Caco-2 (cell line): ENCODE measurements around the gene PRDM8. TPM values are rescaled to one million over a fixed set of nuclear protein-coding genes. Genes with fewer than 3 reads are reported as not detected.

ENCODE experiments used
- BruUV-seq: library from RNA; stranded (reverse); fragments of 400-500 nt; replicated peaks from 2 replicates; lab custom pipeline; 2021; lab: Mats Ljungman, UMichigan
- CTCF ChIA-PET: fragments of 300-600 bp; sonication (Branson Sonifier 250); formaldehyde crosslinking; loops from one replicate; lab custom pipeline; 2022; ENCODE audit warnings: antibody characterized with exemption; lab: Charles Lee
- POLR2A ChIA-PET: fragments of 300-600 bp; sonication (Branson Sonifier 250); formaldehyde crosslinking; loops from one replicate; lab custom pipeline; 2022; ENCODE audit warnings: antibody characterized with exemption; lab: Charles Lee
- DNase-seq, 2 experiments: peaks; one replicate each; pipeline versions ENCODE4 v3.0.0 to v3.0.0-alpha.2; 2020 to 2022
- H3K27me3 ChIP-seq: replicated peaks from 2 replicates; pipeline ENCODE4 v1.6.0; 2011; ENCODE audit warnings: low read length; ENCODE audit not compliant: control insufficient read depth, insufficient read depth
- H3K36me3 ChIP-seq: 2 replicates; pipeline ENCODE4 v1.5.1; 2011; ENCODE audit warnings: low read length; ENCODE audit not compliant: control insufficient read depth, insufficient read depth
- H3K4me1 ChIP-seq: fragments of 250-450 bp; sonication (Bioruptor Pico); 2 replicates; pipeline ENCODE4 v1.5.1; 2020; ENCODE audit warnings: mild to moderate bottlenecking
- H3K4me3 ChIP-seq: 2 replicates; pipeline ENCODE4 v1.5.1; 2011; ENCODE audit warnings: low read depth, mild to moderate bottlenecking, control low read depth, low read length
- H3K9me3 ChIP-seq: fragments of 250-450 bp; sonication (Bioruptor Pico); 2 replicates; pipeline ENCODE4 v1.5.1; 2020; ENCODE audit warnings: mild to moderate bottlenecking, moderate library complexity
- H3K27ac Mint-ChIP-seq: one replicate; pipeline ENCODE4 v1.8.0; 2022; ENCODE audit warnings: mixed read lengths; ENCODE audit not compliant: unreplicated experiment
- H3K27me3 Mint-ChIP-seq: one replicate; pipeline ENCODE4 v1.8.0; 2022; ENCODE audit warnings: mixed read lengths; ENCODE audit not compliant: insufficient read depth, unreplicated experiment
- H3K36me3 Mint-ChIP-seq: one replicate; pipeline ENCODE4 v1.8.0; 2022; ENCODE audit warnings: mild to moderate bottlenecking, mixed read lengths; ENCODE audit not compliant: insufficient read depth, unreplicated experiment
- H3K4me1 Mint-ChIP-seq: one replicate; pipeline ENCODE4 v1.8.0; 2022; ENCODE audit warnings: low read depth, mixed read lengths; ENCODE audit not compliant: unreplicated experiment
- H3K4me3 Mint-ChIP-seq: one replicate; pipeline ENCODE4 v1.8.0; 2022; ENCODE audit warnings: mild to moderate bottlenecking, moderate library complexity, mixed read lengths; ENCODE audit not compliant: unreplicated experiment
- H3K9me3 Mint-ChIP-seq: one replicate; pipeline ENCODE4 v1.8.0; 2022; ENCODE audit warnings: mixed read lengths; ENCODE audit not compliant: unreplicated experiment
- CTCF ChIP-seq, 2 experiments: fragments of 200-600 bp in 1 of 2; IDR thresholded peaks; 1 replicate in 1 of 2; 2 replicates in 1 of 2; pipeline versions ENCODE4 v1.5.1 to v1.8.0; 2011 to 2022; ENCODE audit warnings: antibody characterized with exemption in 1 of 2, control low read depth in 1 of 2, inconsistent platforms in 1 of 2, low read depth in 1 of 2, low read length in 1 of 2, mild to moderate bottlenecking in 1 of 2, moderate library complexity in 1 of 2; ENCODE audit not compliant: insufficient read depth in 1 of 2, severe bottlenecking in 1 of 2, unreplicated experiment in 1 of 2
- intact Hi-C: fragments of 100-400 bp; cut with micrococcal nuclease; formaldehyde crosslinking; loops from one replicate; pipeline ENCODE4 v1.10.0; 2022; ENCODE audit not compliant: unreplicated experiment
- total RNA-seq: library from RNA; stranded (reverse); gene quantifications from 2 replicates; pipeline ENCODE4 v1.2.3, GENCODE V29; 2022

The PRDM8 gene
- total RNA-seq, 1 experiment from 2014 or later, result not detected

DNA sequence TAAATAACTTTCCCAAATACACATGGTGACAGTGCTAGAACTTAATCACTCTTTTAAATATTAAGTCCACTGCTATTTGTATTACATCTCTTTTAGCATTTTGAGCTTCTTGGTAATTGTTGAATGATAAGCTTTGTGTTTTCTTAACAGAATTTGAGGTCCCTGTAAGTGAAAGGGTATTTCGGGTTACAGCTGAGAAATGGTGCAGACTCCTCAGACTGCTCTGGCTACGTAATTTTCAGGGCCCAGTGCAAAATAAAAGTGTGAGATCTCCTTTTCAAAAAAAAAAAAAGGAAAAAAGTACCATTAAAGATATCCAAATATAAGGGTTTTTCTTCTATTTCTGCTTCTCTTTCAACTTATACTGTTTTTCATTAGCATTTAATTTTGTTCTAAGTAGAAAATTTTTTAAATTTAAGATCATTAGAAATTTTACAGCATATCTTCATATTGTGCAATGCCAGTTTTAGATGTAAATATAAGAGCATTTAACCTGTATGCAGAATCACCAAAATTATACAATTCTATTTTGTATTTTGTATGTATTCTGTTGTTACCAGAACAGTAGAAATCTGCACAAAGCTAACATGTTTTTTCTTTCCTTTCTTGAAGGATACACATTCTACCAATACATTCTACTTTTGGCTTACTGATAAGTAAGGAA lies 35.5 kb downstream of the PRDM8 start:
- Histone ChIP-seq H3K9me3 (no peaks in the 10 kb centered on the region), H3K27me3 (no peaks in the 10 kb centered on the region), H3K4me1 (no peaks in the 10 kb centered on the region), H3K36me3 (no peaks in the 10 kb centered on the region), H3K4me3 (no peak overlapping the region)
- Mint-ChIP-seq H3K9me3 (no peaks in the 10 kb centered on the region), H3K36me3 (peaks cover 4% of the 10 kb centered on the region), H3K27ac (no peak overlapping the region), H3K4me1 (no peaks in the 10 kb centered on the region), H3K4me3 (no peak overlapping the region), H3K27me3 (peaks cover 11% of the 10 kb centered on the region)
- intact Hi-C loops, result no loop called here
- BruUV-seq, result no TSS peak
- ChIA-PET POLR2A (no interaction called here), CTCF (no interaction called here)
- no peak for TF ChIP-seq CTCF (IDR thresholded peaks at IDR 0.05; ENCODE audit: insufficient read depth in 1 of 2, low read depth in 1 of 2, low read length in 1 of 2, severe bottlenecking in 1 of 2, unreplicated experiment in 1 of 2)
- DNase-seq, result no peak

DNA sequence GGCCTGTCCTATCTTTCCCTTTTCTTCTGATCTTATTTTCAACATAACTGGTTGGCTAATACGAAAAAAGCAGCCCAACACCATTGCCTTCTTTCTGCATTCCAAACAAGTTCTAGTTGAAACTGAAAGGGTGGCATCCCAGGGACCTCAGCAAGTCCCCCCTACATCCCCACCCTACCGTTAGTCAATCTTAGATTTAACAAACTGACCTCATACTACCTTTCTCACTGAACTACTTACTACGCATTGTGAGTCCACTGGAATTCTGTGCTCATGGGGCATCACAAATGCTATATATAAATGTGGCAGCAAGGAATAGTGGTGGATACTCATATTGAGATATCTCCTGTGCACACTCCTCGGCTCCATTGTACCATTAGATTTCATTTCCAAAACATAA lies 36.1 kb downstream of the PRDM8 start:
- DNase-seq, result no peak
- Mint-ChIP-seq H3K4me3 (no peak overlapping the region), H3K36me3 (peaks cover 4% of the 10 kb centered on the region), H3K27me3 (peaks cover 11% of the 10 kb centered on the region), H3K27ac (no peak overlapping the region), H3K9me3 (no peaks in the 10 kb centered on the region), H3K4me1 (no peaks in the 10 kb centered on the region)
- BruUV-seq, result no TSS peak
- ChIA-PET POLR2A (no interaction called here), CTCF (no interaction called here)
- Histone ChIP-seq H3K27me3 (no peaks in the 10 kb centered on the region), H3K36me3 (no peaks in the 10 kb centered on the region), H3K9me3 (no peaks in the 10 kb centered on the region), H3K4me1 (no peaks in the 10 kb centered on the region), H3K4me3 (no peak overlapping the region)
- intact Hi-C loops, result no loop called here
- no peak for TF ChIP-seq CTCF (IDR thresholded peaks at IDR 0.05; ENCODE audit: insufficient read depth in 1 of 2, low read depth in 1 of 2, low read length in 1 of 2, severe bottlenecking in 1 of 2, unreplicated experiment in 1 of 2)

DNA sequence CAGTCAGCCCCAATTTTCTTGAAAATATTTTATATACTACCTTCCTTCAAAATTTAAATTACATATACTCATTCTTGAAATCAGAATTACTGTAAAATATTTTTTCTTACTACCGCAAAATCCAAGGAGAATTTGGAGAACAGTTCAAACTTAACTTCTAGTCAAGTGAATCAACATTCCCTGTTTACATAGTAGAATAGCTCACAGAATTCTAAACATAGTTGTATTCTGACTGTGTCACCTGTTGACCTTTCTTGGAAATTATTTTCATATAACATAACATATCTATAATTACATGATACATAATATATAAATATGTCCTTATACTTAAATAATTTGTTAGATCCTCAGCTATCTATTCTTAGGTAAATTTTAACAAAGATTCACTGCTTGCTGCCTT lies 38.1 kb downstream of the PRDM8 start:
- Mint-ChIP-seq H3K36me3 (peaks cover 4% of the 10 kb centered on the region), H3K27ac (no peak overlapping the region), H3K4me3 (no peak overlapping the region), H3K4me1 (no peaks in the 10 kb centered on the region), H3K27me3 (peaks cover 11% of the 10 kb centered on the region), H3K9me3 (no peaks in the 10 kb centered on the region)
- intact Hi-C loops, result no loop called here
- ChIA-PET CTCF (interaction anchor here (0.7 kb wide), 1 partner anchor 981 kb away, joined by 3 read pairs; no protein-coding TSS in a partner anchor), POLR2A (no interaction called here)
- Histone ChIP-seq H3K4me1 (no peaks in the 10 kb centered on the region), H3K27me3 (no peaks in the 10 kb centered on the region), H3K9me3 (no peaks in the 10 kb centered on the region), H3K4me3 (no peak overlapping the region), H3K36me3 (no peaks in the 10 kb centered on the region)
- no peak for TF ChIP-seq CTCF (IDR thresholded peaks at IDR 0.05; ENCODE audit: insufficient read depth in 1 of 2, low read depth in 1 of 2, low read length in 1 of 2, severe bottlenecking in 1 of 2, unreplicated experiment in 1 of 2)
- no peak for DNase-seq
- no TSS peak for BruUV-seq
